Mesendoderm (in vitro differentiated cells): ENCODE results near the gene RASSF8.

Source experiments
- DNase-seq: peaks from one replicate; pipeline ENCODE4 v3.0.0; 2013
- H2AK5ac ChIP-seq: 2 replicates; pipeline ENCODE4 v1.6.1; 2013; ENCODE audit warnings: low read length, inconsistent platforms
- H2BK120ac ChIP-seq: 2 replicates; pipeline ENCODE4 v1.6.1; 2013; ENCODE audit warnings: low read depth, mild to moderate bottlenecking, low read length, moderate library complexity, mixed read lengths
- H2BK15ac ChIP-seq: replicated peaks from 2 replicates; pipeline ENCODE4 v1.6.1; 2013; ENCODE audit warnings: low read depth, mild to moderate bottlenecking, moderate library complexity
- H2BK5ac ChIP-seq: 2 replicates; pipeline ENCODE4 v1.6.1; 2013; ENCODE audit warnings: low read length, inconsistent platforms
- H3K18ac ChIP-seq: 2 replicates; pipeline ENCODE4 v1.6.1; 2013; ENCODE audit warnings: mild to moderate bottlenecking, low read length, mixed read lengths
- H3K23ac ChIP-seq: one replicate; pipeline ENCODE4 v1.6.1; 2013; ENCODE audit warnings: low read length
- H3K27ac ChIP-seq: 2 replicates; pipeline ENCODE4 v1.5.1; 2013; ENCODE audit warnings: low read depth, mild to moderate bottlenecking, inconsistent platforms, low read length, moderate library complexity
- H3K27me3 ChIP-seq: 2 replicates; pipeline ENCODE4 v1.6.1; 2013; ENCODE audit warnings: low read length, control low read depth, mild to moderate bottlenecking, inconsistent platforms; ENCODE audit not compliant: insufficient read depth, poor library complexity
- H3K36me3 ChIP-seq: 2 replicates; pipeline ENCODE4 v1.6.1; 2013; ENCODE audit warnings: low read length, inconsistent platforms; ENCODE audit not compliant: control insufficient read depth, insufficient read depth
- H3K4ac ChIP-seq: one replicate; pipeline ENCODE4 v1.6.1; 2013; ENCODE audit warnings: low read depth, mild to moderate bottlenecking, low read length, moderate library complexity
- H3K4me1 ChIP-seq: 2 replicates; pipeline ENCODE4 v1.6.1; 2013; ENCODE audit warnings: low read depth, low read length, inconsistent platforms; ENCODE audit not compliant: control insufficient read depth
- H3K4me2 ChIP-seq: 2 replicates; pipeline ENCODE4 v1.6.1; 2013; ENCODE audit warnings: low read length
- H3K4me3 ChIP-seq: 2 replicates; pipeline ENCODE4 v1.5.1; 2013; ENCODE audit warnings: mild to moderate bottlenecking, low read length
- H3K56ac ChIP-seq: one replicate; pipeline ENCODE4 v1.6.1; 2013; ENCODE audit warnings: low read length
- H3K79me1 ChIP-seq: 2 replicates; pipeline ENCODE4 v1.6.1; 2013; ENCODE audit warnings: low read length, inconsistent platforms
- H3K79me2 ChIP-seq: 2 replicates; pipeline ENCODE4 v1.6.1; 2013; ENCODE audit warnings: mild to moderate bottlenecking, low read length; ENCODE audit not compliant: control insufficient read depth, insufficient read depth
- H3K9ac ChIP-seq: 2 replicates; pipeline ENCODE4 v1.6.1; 2013; ENCODE audit warnings: low read length, inconsistent platforms
- H4K5ac ChIP-seq: one replicate; pipeline ENCODE4 v1.6.1; 2013; ENCODE audit warnings: low read length
- H4K8ac ChIP-seq: one replicate; pipeline ENCODE4 v1.6.1; 2013; ENCODE audit warnings: low read depth, mild to moderate bottlenecking, control low read depth, low read length, moderate library complexity
- WGBS: extraction: QIAGEN DNeasy Blood & Tissue Kit; methylation state at CpG from one replicate; pipeline ENCODE4 v1.1.7; 2013; ENCODE audit warnings: low lambda C conversion rate, missing lambda C conversion rate; ENCODE audit not compliant: insufficient coverage; ENCODE audit errors: extremely low coverage; 5-methylcytosine and 5-hydroxymethylcytosine counted together

RASSF8 gene

GRCh38 chr12:25957793-25958427, 572 bp upstream of the RASSF8 start:
- Histone ChIP-seq H3K79me2 (peaks cover 24% of the 10 kb centered on the region), H3K23ac (no peak overlapping the region), H3K27me3 (no peaks in the 10 kb centered on the region), H2BK15ac (no peak overlapping the region), H2BK5ac (no peak overlapping the region), H2AK5ac (no peak overlapping the region), H3K56ac (peak overlapping the region; percentile 82), H3K4ac (peak overlapping the region; percentile 88), H3K4me3 (peak overlapping the region; percentile 22), H2BK120ac (peak overlapping the region; percentile 76), H3K79me1 (peaks cover 7% of the 10 kb centered on the region), H4K5ac (no peak overlapping the region), H3K4me2 (peak overlapping the region; percentile 28), H3K4me1 (no peaks in the 10 kb centered on the region), H3K36me3 (no peaks in the 10 kb centered on the region), H3K18ac (peak overlapping the region; percentile 75), H4K8ac (peak overlapping the region; percentile 41), H3K9ac (peak overlapping the region; percentile 81), H3K27ac (peak overlapping the region; percentile 98)
- no CpG with 5 or more reads among the region's 38 CpGs for WGBS
- DNase-seq = peak; percentile 75

DNA sequence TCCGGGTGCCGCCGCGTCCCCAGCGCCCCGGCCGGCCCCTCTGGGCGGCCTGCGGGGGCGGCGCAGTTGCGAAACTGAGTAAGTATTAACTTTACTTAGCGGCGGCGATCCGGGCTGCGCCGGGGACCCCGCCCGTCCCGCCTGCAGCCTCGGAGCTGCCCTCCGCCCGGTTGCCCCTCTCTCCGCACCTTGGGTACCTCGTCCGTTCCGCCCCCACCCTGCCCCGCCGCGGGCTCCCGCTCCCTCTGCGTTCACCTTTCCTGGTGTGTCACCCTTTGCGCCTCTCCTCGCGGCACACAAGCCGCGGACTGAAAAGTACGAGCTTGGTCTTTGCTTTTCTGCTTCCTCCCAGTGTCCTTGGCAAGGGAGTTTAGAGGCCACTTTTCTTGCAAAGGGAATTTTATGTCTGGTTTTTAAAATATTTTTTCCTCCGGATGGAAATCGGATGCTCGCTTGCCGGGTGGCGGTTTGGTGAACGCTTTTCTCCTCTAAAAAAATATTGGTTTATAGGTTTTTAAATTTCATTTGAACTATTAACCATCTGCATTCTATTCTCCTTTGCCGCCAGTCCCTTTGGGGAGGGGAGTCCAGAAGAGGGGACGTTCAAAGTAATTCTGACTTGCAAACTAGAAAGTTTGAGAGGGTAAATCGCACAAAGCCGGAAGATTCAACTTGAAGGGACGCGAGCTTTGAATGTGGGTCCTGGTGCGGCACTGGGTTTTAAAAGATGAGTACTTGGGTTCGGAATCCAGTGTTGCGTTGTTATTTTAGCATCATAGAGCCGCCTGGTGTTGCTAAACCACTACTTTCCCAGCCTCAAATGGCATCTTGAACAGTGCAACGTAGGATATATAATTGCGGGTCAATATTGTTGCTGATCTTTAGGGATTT, 834 bp downstream of the RASSF8 start:
- H4K5ac ChIP-seq = no peak overlapping the region
- H3K18ac ChIP-seq = peak overlapping the region; percentile 75
- H3K79me2 ChIP-seq = peaks cover 31% of the 10 kb centered on the region
- H3K27me3 ChIP-seq = no peaks in the 10 kb centered on the region
- peak overlapping the region; percentile 91 for H3K9ac ChIP-seq
- peak overlapping the region; percentile 64 for H2BK120ac ChIP-seq
- H3K23ac ChIP-seq = peak overlapping the region; percentile 15
- H4K8ac ChIP-seq = no peak overlapping the region
- H3K4ac ChIP-seq = peak overlapping the region; percentile 85
- peak overlapping the region; percentile 91 for H3K56ac ChIP-seq
- no peaks in the 10 kb centered on the region for H3K4me1 ChIP-seq
- H2BK15ac ChIP-seq = no peak overlapping the region
- no peak overlapping the region for H2AK5ac ChIP-seq
- peak overlapping the region; percentile 98 for H3K4me2 ChIP-seq
- no peaks in the 10 kb centered on the region for H3K36me3 ChIP-seq
- WGBS = no CpG with 5 or more reads among the region's 57 CpGs
- H2BK5ac ChIP-seq = peak overlapping the region; percentile 17
- peaks cover 14% of the 10 kb centered on the region for H3K79me1 ChIP-seq
- peak overlapping the region; percentile 88 for H3K27ac ChIP-seq
- peak; percentile 54 for DNase-seq
- peak overlapping the region; percentile 82 for H3K4me3 ChIP-seq

- Histone ChIP-seq H3K4me2 (peak overlapping the region; percentile 98), H2BK15ac (no peak overlapping the region), H3K4me1 (no peaks in the 10 kb centered on the region), H3K56ac (peak overlapping the region; percentile 91), H4K5ac (no peak overlapping the region), H3K4ac (no peak overlapping the region), H2BK5ac (no peak overlapping the region), H3K9ac (peak overlapping the region; percentile 91), H3K36me3 (no peaks in the 10 kb centered on the region), H3K27me3 (no peaks in the 10 kb centered on the region), H3K23ac (no peak overlapping the region), H4K8ac (no peak overlapping the region), H3K79me2 (peaks cover 35% of the 10 kb centered on the region), H3K4me3 (peak overlapping the region; percentile 82), H3K27ac (no peak overlapping the region), H2BK120ac (no peak overlapping the region), H3K79me1 (peaks cover 14% of the 10 kb centered on the region), H3K18ac (peak overlapping the region; percentile 75), H2AK5ac (no peak overlapping the region)
- peak; percentile 65 for DNase-seq
- WGBS = no CpG with 5 or more reads among the region's 5 CpGs
Measured at GRCh38 chr12:25960143-25960542, 1.7 kb downstream of the RASSF8 start.

DNA sequence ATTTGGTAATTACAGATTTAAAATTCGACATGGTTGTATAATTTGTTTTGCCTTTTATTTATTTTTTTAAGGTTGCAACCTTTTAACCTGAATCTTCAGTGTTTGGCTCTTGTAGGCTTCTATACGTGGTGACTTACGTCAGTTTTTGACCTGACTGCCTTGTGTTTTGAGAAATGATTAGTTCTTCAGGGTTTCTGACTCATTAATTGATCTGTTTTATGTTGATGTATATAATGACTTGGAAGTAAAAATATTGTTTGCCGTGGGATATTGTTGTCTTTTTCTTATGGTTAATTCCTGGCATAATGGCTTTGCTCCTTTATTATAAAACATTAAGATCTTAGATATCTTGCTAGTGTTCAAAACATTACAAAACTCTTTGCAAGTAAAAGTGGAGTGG, 2.5 kb downstream of the RASSF8 start:
- no peak overlapping the region for H2BK15ac ChIP-seq
- no peak overlapping the region for H2BK120ac ChIP-seq
- no peaks in the 10 kb centered on the region for H3K36me3 ChIP-seq
- H3K4ac ChIP-seq = no peak overlapping the region
- no peak overlapping the region for H3K4me3 ChIP-seq
- peaks cover 15% of the 10 kb centered on the region for H3K79me1 ChIP-seq
- no peaks in the 10 kb centered on the region for H3K4me1 ChIP-seq
- H3K9ac ChIP-seq = no peak overlapping the region
- H4K5ac ChIP-seq = no peak overlapping the region
- no CpG with 5 or more reads among the region's 4 CpGs for WGBS
- H3K23ac ChIP-seq = no peak overlapping the region
- no peak overlapping the region for H2AK5ac ChIP-seq
- no peak overlapping the region for H4K8ac ChIP-seq
- H3K27me3 ChIP-seq = no peaks in the 10 kb centered on the region
- H3K27ac ChIP-seq = no peak overlapping the region
- peaks cover 40% of the 10 kb centered on the region for H3K79me2 ChIP-seq
- H3K56ac ChIP-seq = no peak overlapping the region
- H3K18ac ChIP-seq = no peak overlapping the region
- no peak for DNase-seq
- no peak overlapping the region for H2BK5ac ChIP-seq
- no peak overlapping the region for H3K4me2 ChIP-seq

DNA sequence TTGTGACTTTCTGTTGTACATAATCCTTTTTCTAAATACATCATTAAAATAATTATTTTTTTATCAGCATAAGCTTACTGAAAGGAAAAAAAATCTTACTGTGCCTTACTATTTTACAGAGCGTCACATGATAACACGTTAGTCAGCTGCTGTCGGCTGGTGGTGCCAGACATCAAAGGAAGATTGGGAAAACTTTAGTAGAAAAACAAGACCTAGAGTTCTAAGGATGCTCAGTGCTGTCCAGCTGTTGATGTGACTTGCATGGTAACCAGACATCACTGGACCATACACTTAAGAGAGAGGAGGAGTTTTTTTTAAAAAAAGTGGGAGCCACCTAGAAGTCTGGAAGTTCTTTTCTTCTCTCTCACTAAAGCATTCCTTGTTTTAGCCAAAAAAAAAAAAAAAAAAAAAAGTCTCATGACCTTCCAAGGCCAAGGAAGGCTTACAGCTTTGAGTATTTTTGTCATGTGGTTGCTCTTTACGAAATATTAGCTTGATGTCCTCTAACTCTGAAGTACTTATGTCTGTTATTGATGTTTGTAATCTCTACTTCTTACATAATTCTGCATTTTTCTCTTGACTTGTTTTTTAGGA, 4.5 kb downstream of the RASSF8 start:
- no peak overlapping the region for H4K8ac ChIP-seq
- H2AK5ac ChIP-seq = no peak overlapping the region
- no peak overlapping the region for H3K9ac ChIP-seq
- no peak overlapping the region for H3K4ac ChIP-seq
- WGBS = no CpG with 5 or more reads among the region's 4 CpGs
- no peak overlapping the region for H2BK120ac ChIP-seq
- H2BK5ac ChIP-seq = no peak overlapping the region
- H4K5ac ChIP-seq = no peak overlapping the region
- H3K79me2 ChIP-seq = peaks cover 50% of the 10 kb centered on the region
- H3K4me2 ChIP-seq = no peak overlapping the region
- no peak overlapping the region for H3K27ac ChIP-seq
- H3K79me1 ChIP-seq = peaks cover 21% of the 10 kb centered on the region
- no peak overlapping the region for H3K23ac ChIP-seq
- DNase-seq = no peak
- no peaks in the 10 kb centered on the region for H3K27me3 ChIP-seq
- H3K56ac ChIP-seq = no peak overlapping the region
- H3K4me1 ChIP-seq = peaks cover 6% of the 10 kb centered on the region
- no peak overlapping the region for H3K18ac ChIP-seq
- no peak overlapping the region for H3K4me3 ChIP-seq
- no peak overlapping the region for H2BK15ac ChIP-seq
- no peaks in the 10 kb centered on the region for H3K36me3 ChIP-seq
